Measurements from ENCODE around the gene OPCML.

The OPCML gene

DNA sequence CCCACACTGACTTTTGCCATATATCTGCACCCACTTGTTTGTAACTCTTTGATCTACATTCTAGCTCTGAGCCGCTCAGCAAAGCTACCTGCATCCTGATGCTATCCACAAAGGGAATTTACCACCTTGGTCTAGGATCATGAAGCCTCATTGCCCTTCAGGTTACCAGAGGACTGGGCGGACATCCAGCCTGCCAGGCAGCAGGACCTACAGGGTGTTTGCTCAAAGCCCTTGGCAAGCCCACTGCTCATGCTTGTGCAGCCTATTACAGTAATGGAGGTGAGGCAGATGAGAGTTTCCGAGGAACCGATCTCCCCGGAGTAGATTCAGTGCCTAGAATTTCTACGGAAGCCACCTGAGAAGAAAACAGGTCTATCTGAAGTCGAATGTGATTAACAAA lies 417.2 kb downstream of the OPCML start:
- no peak for DNase-seq

DNA sequence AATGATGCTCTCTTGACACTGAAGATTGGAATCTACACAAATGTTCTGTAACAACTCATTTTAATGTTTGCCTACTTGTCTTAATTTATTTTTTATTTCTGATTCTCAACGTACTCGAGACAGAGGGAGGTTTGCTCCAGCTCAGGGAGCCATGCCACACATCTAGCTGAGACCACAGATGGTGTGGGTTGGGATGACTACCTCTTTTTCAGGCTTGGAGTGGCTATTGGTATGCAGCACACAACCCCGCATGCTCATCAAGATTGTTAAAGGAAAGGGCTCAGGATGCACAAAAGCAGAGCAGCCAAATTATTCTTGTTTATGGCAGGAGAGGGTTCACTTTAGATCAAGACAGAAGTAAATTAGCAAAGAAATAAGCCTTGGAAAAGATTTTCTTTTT lies 424.5 kb downstream of the OPCML start:
- no peak for DNase-seq

DNA sequence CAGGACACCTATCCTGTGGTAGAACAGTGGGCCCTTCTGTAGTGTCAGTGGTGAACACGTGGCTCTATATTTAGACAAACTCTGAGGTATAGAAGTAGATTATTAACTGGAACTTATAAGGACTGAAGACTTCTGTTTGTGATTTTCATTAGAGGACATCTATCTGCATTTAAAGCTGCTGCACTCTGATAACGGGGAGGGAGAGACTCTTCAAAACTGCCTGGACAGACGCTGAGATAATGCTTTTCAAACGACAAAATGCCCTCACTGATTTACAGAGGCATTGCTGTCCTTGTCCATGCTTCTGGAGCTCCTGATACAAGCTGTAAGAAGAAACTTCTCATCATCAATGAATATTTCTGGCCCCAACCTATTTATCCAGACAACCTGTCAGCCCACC lies 425.2 kb downstream of the OPCML start:
- no peak for DNase-seq

DNA sequence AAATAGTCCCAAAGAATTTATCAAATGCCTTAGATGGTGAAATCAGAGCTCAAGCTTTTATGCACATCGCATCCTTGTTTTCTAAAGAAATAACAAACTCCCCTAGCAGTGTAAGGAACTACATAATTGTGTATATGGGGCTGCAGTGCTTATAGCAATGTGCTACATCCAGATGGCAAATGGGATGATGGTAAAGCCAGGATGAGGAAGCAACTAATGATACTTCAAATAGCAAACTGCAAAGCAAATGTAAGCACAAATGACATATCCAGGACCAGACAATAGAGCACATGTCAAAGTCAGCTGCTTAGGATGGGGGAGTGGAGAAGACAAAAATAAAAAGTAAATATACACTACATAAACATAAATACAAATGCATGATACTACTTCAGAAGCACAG lies 425.9 kb downstream of the OPCML start:
- DNase-seq: no peak

DNA sequence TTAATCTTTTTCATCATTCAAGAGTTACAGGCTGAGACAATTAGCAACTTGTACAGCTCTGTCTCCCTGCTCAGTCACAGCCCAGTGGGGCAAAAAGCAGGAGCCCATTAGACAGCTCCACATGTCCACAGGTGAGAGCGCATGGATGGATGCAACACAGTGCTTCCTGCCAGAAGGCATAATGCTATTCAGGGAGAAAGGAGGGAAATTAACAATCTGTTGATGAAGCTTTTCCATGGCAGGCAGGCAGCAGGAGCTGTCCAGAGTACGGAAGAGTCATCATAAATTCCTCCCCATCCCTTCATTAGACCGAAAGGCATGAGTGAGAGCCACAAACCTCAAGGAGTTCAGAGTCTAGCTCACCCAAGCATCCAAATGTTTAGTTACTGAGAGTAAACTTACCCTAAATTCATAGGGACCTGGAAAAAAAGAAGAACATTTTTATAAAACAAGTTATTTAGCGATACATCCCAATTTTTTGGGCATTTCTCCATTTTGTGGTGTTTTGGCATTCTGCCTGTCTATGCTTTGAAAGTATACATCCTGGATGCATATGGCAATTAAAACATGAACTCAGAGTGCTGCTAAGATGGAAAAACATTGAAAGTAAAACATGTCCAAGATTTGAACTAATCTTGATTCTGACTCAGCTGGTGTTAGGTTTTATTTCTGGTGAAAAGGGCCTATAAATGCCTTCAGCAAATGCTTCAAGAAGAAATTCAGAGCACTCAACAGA lies 428.1 kb downstream of the OPCML start:
- no peak for DNase-seq

DNA sequence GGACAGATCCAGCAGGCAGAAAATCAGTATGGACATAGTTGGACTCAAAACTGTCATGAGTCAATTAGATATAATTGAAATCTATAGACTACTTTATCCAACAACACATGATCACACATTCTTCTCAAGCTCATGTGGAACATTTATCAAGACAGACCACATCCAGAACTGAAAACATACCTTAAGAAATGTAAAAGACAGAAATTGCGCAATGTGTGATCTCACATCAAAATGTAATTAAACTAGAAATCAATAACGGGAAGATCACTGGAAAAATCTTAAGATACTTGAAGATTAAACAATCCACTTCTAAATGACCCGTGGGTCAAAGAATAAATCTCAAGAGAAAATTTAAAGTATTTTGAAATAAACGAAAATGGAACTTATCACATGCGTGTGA lies 435.3 kb downstream of the OPCML start:
- DNase-seq: no peak

DNA sequence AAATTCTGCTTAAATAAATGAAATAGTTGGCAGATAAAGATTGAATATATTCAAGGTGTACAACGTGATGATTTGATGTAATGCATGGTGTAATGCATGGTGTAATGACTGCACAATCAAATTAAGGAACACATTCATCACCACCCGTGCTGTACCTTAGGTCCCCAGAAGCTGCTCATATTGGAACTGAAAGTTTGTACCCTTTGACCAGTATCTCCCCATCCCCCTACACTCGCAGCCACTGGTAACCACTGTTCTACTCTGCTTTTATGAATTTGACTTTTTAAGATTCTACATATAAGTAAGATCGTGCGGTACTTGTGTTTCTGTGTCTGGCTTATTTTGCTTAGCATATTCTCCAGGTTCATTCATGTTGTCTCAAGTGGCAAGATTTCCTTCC lies 445.8 kb downstream of the OPCML start:
- DNase-seq: no peak

DNA sequence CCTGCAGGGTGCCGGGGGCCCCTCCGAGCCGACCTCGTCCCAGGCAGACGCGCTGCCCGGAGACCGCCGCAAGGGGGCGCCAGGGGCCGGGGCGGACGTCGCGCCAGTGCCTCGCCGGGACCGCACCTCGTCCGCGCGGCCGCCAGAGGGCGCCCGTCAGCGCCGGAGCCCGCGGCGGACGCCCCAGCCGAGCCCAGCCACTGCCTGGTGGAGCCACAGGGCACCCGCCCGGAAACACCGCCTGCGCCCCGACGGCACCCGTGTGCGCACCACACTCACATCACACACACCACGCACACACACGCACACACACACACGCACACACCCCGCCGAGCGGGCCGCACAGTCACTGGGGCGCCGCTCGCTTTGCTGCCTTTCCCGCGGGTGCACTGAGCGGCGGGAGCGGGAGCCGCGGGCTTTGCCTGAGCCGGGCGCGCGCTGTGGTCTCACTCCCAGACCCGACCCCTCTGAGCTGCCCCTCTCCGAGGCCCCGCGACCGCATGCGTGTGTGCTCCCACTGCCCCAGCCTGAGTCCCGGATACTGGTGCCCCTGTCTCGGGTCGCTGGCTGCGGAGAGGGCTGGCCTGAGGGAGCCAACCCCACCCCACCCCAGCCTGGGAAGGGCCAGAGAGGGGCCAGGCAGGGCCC lies 449.3 kb downstream of the OPCML start:
- DNase-seq: peak; percentile 48

DNA sequence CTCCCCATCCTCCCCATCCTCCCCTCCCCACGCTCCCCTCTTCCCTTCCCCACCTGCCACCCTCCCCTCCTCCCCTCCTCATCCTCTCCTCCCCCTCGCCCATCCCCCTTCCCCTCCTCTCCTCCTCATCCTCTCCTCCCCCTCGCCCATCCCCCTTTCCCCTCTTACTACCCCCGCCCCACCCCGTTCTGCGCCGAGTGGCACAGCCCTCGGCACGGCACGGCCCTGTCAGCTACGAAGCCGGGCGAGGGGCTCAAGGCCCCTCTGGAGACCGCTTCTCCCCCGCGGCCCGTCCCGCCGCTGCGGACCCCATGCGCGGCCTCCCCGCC lies 449.9 kb downstream of the OPCML start:
- DNase-seq: peak; percentile 10

DNA sequence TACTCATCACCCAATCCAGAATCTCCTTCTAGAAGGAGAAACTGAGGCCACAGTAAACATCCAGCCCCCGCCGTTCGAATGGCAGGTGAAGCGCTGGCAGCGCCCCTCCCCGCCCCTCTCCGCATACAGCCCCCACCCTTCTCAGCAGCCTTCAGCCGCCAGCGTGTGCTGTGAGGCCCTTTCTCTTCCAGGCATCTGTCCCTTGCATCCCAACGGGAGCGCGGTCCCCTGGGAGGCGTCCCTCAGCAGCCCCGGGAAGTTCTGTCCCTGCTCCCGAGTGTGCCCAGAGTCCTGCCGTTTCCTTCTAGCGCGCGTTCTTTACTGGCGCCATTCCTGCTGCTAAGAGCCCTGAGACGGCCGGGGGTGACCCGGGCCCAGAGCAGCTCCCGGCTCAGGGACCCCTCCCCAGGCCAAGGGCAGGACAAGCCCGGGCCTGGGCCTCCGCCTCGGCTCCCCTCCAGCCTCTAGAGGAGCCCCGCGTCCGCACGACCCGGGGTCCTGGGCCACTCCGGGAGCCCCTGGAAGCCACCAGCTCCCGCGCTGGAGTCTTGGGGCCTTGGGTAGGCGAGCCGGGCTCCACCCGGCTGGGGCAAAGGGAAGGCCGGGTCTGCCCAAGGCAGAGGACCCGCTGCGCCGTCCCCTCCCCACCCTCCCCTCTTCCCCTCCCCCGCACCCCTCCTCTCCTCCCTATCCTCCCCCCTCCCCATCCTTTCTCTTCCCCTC lies 450.4 kb downstream of the OPCML start:
- DNase-seq: no peak

DNA sequence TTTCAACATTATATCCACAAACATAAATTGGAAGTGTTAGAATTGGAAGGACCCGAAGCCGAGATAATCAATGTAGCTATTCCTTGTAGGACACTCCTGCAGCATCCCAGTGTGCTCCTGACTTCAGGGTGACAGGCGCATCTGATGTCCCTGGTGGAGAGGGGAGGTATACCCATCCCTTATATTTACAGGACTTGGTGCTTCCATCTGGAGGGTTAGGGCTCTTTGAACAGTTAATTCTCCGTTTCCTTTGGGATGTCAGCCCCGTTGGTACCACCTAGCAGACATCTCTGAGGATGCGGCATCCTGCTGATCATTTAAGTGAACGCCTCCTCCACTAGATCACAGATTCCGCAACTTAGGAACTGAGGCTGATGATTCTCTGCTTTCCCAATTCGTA lies 451.3 kb downstream of the OPCML start:
- no peak for DNase-seq

DNA sequence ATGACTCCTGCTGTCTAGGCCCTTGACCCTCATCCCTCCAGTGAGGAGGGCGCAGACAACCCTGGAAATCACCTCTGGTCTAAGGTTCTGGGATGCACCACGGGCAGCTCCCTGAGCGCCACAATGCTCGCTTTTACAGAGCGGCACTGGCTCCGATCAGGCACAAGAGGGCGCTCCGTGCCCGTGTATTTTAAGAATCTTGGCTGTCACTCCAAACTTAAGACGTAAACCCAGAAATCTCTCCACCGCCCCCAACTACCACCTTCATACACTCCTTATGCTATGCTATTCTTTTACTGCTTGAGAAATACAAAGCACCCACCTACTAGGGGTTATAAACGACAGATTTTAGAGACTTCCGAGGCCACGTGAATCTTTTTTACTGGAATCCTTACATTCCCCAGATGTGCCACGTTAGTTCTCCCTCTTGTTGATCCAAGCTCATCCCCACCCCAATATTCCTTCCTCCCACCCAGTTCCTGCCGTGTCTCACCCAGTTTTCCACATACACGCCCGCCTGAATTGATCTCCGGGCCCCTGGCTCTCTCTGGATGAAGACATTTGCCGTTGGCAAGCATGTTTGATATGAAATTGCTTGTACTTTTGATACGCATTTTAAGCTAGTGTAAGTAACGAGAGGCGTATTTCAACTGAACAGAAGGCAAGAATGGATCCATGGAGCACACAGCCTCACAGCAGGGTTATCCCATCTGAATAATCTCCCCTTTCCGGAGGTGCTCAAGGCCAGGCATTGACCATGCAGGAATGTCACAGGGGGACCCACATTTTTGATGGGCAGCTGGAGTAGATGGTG lies 453.5 kb downstream of the OPCML start:
- peak; percentile 10 for DNase-seq

DNA sequence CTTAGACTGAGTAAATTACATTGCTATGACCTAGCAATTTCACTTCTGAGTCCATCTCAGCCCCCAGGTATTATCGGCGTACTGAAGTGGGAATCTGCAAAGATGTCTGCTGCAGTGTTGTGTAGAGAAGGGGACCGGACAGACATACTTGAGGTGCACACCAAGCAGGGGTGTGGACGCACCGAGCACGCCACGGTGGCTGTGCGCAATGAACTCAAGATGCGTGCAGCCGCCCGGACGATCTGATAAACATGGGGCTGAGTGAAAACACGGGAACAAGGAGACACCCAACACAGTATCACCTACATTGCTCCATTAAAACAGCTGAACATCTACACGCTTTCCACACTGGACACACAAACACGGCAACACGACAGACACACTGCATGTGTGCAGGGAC lies 454.3 kb downstream of the OPCML start:
- DNase-seq: no peak

DNA sequence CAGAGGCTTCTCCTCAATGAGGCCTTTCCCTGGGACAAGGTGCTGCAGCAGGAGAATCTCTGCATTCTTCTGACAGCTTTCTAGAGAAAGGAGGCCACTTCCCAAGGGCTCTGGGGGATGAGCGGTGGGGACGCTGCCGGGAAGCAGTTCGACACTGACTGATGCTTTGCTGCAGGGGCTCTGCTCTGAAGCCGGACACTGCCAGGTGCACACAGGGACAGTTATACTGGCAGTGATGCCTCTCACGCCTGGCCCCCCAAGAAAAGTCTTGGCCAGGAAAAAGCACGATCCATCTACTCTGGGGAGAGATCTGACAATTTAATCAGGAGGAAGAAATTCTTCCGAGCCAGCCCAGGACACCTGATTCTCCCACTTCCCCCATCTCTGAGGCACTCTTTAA lies 456.9 kb downstream of the OPCML start:
- DNase-seq: no peak

DNA sequence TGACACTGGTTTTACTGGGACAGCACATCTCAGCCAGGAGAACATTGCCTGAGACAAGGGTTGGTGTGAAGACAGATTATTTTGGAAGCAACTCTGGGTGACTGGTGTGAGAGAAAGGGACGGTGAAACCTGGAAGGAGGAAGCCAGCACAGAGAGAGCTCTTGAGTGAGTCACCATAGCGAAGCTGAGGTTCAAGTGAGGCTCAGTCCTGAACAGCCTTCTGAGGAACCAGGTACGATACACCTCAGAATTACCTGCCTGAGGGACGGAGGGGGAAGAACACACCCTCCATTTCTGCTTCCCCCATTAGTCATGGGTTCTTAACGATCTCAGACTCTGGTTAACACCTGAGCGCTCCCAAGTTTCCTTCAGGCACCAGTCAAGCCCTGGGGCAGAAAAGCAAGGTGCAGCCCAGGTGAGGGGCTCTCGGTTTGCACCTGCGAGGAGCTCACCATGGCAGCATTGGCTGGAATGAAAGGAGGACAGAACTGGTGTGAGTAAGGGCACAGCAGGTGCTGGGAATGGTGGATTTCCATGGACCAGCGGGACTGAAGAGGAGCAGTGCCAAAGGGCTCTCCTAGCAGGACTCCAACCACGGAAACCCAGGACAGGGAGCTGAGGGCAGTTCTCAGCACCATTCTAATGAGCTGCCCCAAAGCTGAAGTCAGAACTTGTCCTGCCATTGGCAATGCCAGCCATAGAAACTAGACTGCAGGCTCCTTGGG lies 459.3 kb downstream of the OPCML start:
- no peak for DNase-seq

DNA sequence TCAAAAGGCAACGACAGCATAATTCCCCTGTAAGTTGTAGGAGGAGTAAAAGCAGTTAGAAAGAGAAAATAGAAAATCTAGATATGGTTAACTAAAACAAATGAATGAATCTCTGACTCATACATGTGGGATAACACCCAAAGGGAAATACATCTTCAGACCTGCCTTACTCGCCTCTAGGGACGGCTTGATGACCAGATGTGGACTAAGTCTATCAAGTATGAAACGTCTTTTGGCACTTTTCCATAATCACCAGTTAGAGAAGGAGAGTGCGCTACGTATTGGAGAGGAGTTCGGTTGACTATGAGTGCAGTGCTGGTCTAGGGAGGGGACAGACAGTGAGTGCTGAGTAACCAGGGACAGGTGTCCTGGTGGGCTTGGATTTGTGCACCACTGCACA lies 459.9 kb downstream of the OPCML start:
- no peak for DNase-seq

DNA sequence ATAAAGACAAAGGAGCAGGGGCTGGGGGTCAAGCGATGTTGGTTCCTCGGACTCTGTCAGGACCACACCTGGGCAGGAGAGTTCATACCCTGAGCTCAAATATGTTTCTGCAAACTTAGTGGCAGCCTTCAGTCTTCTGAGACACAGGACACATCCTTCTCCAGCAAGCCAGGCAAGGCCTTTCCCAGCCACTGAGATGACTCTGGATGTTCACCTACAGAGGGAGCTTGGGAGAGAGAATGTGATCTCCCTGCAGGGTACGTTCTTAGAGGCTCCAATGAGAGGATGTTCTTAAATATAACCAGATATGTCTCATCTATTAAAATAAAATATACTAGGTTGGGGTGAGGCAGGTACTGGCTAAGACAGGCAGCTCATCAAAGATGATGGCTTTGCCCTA lies 461.5 kb downstream of the OPCML start:
- no peak for DNase-seq

DNA sequence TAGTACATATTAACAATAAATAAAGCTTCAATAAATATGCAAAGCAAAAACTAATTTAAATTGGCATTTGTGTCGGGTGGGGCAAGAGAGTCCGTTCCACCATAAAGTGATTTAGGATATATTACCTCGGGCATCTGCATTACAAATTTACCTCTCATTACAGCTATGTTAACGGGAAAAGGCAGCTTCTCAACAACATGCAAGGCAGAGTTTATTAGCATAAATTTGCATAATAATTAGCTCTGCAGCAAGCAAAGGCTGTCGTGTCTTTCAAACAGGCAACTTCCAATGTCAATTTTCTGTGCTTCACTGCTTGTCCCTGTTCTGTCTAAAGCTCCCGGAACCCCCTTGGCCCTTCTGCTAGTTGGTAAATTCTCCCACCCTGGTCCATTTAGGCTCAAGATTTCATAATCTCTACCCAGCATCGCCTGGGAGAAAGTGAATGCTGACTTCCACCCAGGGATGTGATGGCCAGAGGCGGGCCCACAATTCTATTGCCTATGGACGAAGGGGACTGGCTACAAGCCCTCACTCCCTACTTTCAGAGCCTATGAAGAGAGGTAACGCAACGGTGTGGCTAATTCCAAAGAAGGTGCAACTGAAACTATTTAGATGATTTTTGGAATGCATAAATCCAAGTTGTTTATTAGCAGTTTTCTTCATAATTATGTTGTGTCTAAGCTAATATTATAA lies 462.1 kb downstream of the OPCML start:
- no peak for DNase-seq

DNA sequence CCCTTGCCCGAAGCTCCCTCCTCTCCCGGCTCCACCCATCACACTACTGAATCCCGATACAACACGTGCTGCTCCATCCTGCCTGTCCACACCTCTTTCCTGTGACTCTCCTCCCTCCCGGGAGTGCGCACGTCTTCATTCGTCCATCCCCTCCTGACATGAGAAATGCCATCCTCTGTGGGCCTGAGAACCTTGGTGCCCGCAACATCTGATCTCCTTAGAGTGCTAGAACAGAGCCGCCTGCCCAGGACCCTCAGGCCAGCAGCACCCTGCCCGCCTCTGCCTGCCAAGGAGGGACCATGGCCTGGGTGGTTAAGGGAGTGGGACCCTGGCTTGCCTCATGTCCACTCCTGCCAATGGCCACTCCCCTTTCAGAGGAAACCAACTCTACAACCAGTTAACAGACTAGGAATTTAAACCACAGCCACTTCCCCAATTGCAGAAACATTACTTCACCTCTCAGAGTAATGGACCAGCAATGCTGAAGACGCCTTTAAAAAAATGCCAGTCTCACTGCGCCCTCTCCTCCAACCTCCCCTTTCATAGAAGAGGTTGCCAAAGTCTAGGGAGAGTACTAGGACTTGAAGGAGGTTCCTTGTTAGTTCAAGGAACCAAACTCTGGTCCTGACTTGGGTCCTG lies 466.3 kb downstream of the OPCML start:
- DNase-seq: no peak

DNA sequence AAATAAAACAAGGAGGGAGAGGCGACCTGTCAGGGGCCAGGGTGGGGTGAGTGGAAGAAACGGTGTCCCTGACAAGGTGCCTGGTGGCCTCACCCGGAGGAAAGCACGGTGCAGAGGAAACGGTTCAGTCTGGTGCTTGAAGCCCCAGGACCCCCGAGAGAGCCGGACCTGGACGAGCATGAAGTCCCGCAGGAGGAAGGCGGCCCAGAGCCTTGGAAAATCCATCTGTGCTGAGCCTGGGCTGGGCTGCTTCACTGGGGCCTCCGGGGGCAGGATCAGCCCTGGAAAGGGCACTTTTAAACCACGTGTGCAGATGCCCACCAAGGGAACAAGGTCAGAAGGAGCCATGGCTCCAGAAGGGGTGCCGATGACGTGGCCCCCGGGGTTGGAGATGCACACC lies 467.3 kb downstream of the OPCML start:
- DNase-seq: no peak

DNA sequence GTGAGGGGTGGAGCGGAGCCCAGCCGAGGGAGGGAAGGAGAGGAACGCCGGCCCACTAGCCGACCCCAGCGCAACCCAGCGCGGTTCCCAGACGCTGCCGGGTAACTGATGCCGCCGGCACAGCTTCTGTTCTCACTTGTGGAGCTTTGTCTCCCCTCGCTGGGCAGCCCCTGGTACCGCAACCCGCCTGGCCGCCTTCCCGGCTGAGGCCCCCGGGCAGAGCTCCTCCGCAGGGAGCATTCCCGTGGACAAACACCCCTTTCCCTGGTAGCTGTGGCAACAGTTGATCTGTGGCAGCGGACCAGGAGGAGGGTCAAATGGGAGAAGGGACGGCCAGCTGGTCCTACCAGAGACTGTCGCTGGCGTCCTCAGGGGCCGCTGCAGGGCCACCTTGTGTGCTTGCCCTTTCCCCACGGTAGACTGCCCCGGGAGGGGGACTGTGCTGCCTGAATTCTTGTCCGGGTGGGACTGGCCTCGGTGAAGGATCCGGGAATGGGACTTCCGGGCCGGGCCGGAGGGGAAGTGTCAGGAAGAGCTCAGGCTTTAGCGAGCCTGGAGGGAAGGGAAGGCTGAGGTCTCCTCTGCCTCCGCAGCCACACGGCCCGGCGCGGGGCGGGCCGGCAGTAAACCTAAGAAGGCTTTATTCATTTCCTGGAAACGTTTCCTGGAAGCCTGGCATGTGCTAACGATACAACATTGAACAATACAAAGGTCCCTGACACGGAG lies 468.0 kb downstream of the OPCML start:
- DNase-seq: no peak
